Lower lobe of right lung (tissue), 2 donors: Measurements from ENCODE around the gene PNLIP. TPM values are rescaled to one million over a fixed set of nuclear protein-coding genes. Genes with fewer than 3 reads are reported as not detected.
A peak's percentile ranks its signal among the peaks of the same experiment; 100 is the strongest.

ENCODE experiments used
- ATAC-seq, 2 donors: fragments of 200-7000 bp; cut with Tn5 transposase; one replicate each; pipeline ENCODE4 v1.9.1; 2020 to 2022; ENCODE audit warnings: mild to moderate bottlenecking in 2 of 2, moderate library complexity in 2 of 2
- DNase-seq: peaks from one replicate; pipeline ENCODE4 v3.0.0-alpha.2; 2020
- H3K27ac ChIP-seq: fragments of 200-600 bp; one replicate; pipeline ENCODE4 v1.8.0; 2022
- H3K27me3 ChIP-seq: fragments of 200-600 bp; one replicate; pipeline ENCODE4 v1.8.0; 2022; ENCODE audit warnings: low read depth
- H3K36me3 ChIP-seq: fragments of 200-600 bp; one replicate; pipeline ENCODE4 v1.8.0; 2022; ENCODE audit warnings: mild to moderate bottlenecking
- H3K4me1 ChIP-seq: fragments of 200-600 bp; one replicate; pipeline ENCODE4 v1.8.0; 2022
- H3K4me3 ChIP-seq: fragments of 200-600 bp; one replicate; pipeline ENCODE4 v1.8.0; 2022; ENCODE audit warnings: mild to moderate bottlenecking
- H3K9me3 ChIP-seq: fragments of 200-600 bp; one replicate; pipeline ENCODE4 v1.8.0; 2022
- intact Hi-C: fragments of 100-400 bp; cut with DNase I; formaldehyde crosslinking; loops from one replicate; pipeline ENCODE4 v1.11.0; 2022
- total RNA-seq: library from RNA; stranded (reverse); fragmentation: NEBNext Ultra II Directional; extraction: Animal tissue kit (Norgen Biotek cat#: 25700); gene quantifications from one replicate; pipeline ENCODE4 v1.2.1, GENCODE V29; 2021
- TF ChIP-seq, protein P1 (sequence below): fragments of 200-600 bp; IDR thresholded peaks from one replicate; pipeline ENCODE4 v1.8.0; 2022; ENCODE audit warnings: antibody characterized with exemption, mild to moderate bottlenecking
- donor health status: DM: no; HTN: yes; CAD: no; lungs with severe emphysema.

PNLIP gene
- total RNA-seq, 1 donor from 2014 or later, result not detected

DNA sequence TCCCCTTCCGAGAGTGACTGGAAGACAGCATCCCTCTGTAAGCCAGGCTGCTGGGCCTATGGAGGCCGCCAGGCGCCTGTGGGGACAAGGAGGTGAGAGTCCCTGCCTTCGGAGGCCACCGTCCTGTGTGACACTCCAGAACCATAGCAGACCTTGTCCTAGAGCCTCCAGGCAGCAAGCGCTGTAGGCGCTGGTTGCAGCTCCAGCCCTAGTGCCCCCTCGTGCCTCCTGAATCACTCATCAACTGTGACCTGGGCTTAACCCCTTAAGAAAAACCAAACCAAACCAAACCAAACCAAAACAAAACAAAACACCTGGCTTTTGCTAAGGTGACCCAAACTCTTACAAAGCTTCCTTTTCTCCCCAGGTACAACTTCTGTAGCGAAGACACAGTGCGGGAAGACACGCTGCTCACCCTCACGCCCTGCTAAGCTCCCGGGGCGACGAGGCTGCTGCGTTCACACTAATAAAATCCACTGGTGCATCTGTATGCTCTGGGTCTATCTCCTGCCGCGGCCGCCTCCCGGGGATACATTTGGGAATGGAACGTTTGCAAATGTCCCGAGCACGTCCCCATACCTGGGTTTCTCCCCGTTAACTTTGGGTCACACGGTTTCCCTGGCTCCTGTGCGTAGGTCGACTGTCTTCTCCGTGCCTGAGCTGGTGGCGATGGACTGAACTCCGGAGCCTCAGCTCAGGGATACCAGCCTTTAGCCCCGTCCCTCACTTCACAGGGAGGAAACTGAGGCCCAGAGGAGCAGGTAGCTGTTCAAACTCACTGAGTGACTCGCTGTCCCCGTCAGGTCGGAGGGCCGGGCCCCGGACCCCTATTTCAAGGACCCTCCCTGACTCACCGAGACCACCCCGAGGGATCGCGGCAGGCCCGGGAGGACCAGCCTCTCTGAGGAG lies 63.2 kb downstream of the PNLIP start:
- DNase-seq (no peak), ATAC-seq (peak; percentile 24 to 30)
- TF ChIP-seq, protein P1, sequence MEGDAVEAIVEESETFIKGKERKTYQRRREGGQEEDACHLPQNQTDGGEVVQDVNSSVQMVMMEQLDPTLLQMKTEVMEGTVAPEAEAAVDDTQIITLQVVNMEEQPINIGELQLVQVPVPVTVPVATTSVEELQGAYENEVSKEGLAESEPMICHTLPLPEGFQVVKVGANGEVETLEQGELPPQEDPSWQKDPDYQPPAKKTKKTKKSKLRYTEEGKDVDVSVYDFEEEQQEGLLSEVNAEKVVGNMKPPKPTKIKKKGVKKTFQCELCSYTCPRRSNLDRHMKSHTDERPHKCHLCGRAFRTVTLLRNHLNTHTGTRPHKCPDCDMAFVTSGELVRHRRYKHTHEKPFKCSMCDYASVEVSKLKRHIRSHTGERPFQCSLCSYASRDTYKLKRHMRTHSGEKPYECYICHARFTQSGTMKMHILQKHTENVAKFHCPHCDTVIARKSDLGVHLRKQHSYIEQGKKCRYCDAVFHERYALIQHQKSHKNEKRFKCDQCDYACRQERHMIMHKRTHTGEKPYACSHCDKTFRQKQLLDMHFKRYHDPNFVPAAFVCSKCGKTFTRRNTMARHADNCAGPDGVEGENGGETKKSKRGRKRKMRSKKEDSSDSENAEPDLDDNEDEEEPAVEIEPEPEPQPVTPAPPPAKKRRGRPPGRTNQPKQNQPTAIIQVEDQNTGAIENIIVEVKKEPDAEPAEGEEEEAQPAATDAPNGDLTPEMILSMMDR, result no peak
- no peak overlapping the region for H3K27ac ChIP-seq
- intact Hi-C loops, result no loop called here
- H3K4me1 ChIP-seq, result no peaks in the 10 kb centered on the region
- H3K9me3 ChIP-seq, result no peaks in the 10 kb centered on the region
- no peaks in the 10 kb centered on the region for H3K36me3 ChIP-seq
- H3K27me3 ChIP-seq, result peaks cover 19% of the 10 kb centered on the region
- H3K4me3 ChIP-seq, result peak overlapping the region; percentile 35

DNA sequence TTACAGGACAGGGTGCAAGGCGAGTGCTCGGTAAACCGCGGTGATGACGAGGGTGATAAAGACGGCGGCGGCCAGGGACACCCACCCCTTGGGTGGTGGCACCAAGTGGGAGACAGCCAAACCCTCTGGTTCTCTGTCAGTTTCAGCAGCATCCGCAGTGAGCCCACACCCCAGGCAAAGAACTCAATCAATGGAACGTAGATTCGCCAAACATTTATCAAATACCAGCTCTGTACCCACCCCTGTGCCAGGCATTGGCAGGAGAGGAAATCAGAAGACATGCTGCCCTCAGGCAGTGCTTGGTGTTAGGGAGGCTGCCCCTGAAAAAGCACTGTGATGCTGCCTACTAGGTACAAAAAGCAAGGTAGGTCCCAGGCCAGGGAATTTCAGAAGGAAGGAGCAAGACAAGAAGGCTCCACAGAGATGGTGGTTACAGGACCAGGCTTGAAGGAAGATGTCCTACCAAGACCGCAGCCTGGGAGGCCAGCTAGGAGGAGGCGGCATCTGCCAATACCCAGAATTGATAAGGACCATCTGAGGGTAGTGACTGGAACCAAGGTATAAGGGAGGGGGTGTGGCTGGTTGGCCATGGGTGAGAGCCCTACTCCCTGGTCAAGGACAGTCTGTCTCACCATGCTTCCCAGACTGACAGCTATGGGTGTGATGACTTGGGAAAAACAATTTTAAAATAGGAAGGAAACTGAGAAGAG lies 64.9 kb downstream of the PNLIP start:
- H3K9me3 ChIP-seq, result no peaks in the 10 kb centered on the region
- H3K27ac ChIP-seq, result no peak overlapping the region
- intact Hi-C loops, result no loop called here
- DNase-seq (no peak), ATAC-seq (no peak)
- no peak overlapping the region for H3K4me3 ChIP-seq
- H3K4me1 ChIP-seq, result no peaks in the 10 kb centered on the region
- no peaks in the 10 kb centered on the region for H3K36me3 ChIP-seq
- TF ChIP-seq, protein P1, result no peak
- peaks cover 19% of the 10 kb centered on the region for H3K27me3 ChIP-seq

GRCh38 chr10:116611153-116611545 lies 65.4 kb downstream of the PNLIP start:
- H3K27ac ChIP-seq, result no peak overlapping the region

GRCh38 chr10:116612107-116612769 lies 66.5 kb downstream of the PNLIP start:
- no peaks in the 10 kb centered on the region for H3K36me3 ChIP-seq
- no peaks in the 10 kb centered on the region for H3K4me1 ChIP-seq
- no peaks in the 10 kb centered on the region for H3K9me3 ChIP-seq
- ATAC-seq (no peak), DNase-seq (no peak)
- intact Hi-C loops, result no loop called here
- no peak overlapping the region for H3K4me3 ChIP-seq
- H3K27ac ChIP-seq, result no peak overlapping the region
- peaks cover 19% of the 10 kb centered on the region for H3K27me3 ChIP-seq
- TF ChIP-seq, protein P1, result no peak

More at GRCh38 chr10:116611153-116611545, 65.4 kb downstream of the PNLIP start:
- Histone ChIP-seq H3K27me3 (peaks cover 19% of the 10 kb centered on the region), H3K4me1 (no peaks in the 10 kb centered on the region), H3K36me3 (no peaks in the 10 kb centered on the region), H3K4me3 (no peak overlapping the region), H3K9me3 (no peaks in the 10 kb centered on the region)
- TF ChIP-seq, protein P1, result no peak
- ATAC-seq, result no peak
- DNase-seq, result no peak
- intact Hi-C loops, result no loop called here

DNA sequence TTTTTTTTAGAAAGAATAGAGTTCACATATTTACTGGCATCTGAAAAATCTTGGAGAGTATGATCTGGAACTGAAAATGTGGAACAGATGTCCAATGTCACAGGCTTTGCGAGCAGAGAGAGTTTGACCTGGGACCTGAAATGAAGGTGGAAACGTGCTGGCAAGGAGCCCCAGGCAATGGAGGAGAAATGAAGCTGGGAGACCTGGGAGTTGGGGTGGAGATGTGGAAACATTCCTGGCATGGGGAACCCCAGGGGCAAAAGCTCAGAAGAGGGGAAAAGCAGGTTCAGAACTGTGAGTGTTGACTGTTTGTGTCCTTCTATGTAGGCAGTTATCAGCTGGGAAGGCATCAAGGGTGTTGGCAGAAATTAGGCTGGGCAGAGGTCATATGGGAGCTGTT lies 67.7 kb downstream of the PNLIP start:
- ATAC-seq (no peak), DNase-seq (no peak)
- TF ChIP-seq, protein P1, result no peak

More for the DNA sequence above, 67.7 kb downstream of the PNLIP start:
- Histone ChIP-seq H3K27ac (no peak overlapping the region), H3K27me3 (peaks cover 19% of the 10 kb centered on the region), H3K4me1 (no peaks in the 10 kb centered on the region), H3K9me3 (no peaks in the 10 kb centered on the region), H3K36me3 (no peaks in the 10 kb centered on the region), H3K4me3 (no peak overlapping the region)
- intact Hi-C loops, result no loop called here
